HCT116 (cell line): ENCODE data around the gene EYA3. TPM values are rescaled to one million over a fixed set of nuclear protein-coding genes. Genes with fewer than 3 reads are reported as not detected.

ENCODE experiments used
- ATAC-seq: fragments of 200-7000 bp; cut with Tn5 transposase; 2 replicates; pipeline ENCODE4 v1.9.1; 2020; ENCODE audit warnings: mild to moderate bottlenecking, moderate library complexity
- BruUV-seq: library from RNA; stranded (reverse); fragments of 400-500 nt; replicated peaks from 2 replicates; lab custom pipeline; 2021; lab: Mats Ljungman, UMichigan
- CTCF ChIA-PET: fragments of 300-600 bp; sonication (Branson Sonifier 250); formaldehyde crosslinking; loops from one replicate; lab custom pipeline; 2021; ENCODE audit warnings: antibody characterized with exemption; lab: Charles Lee
- POLR2A ChIA-PET: fragments of 300-600, 350-600 bp; sonication (Branson Sonifier 250); formaldehyde crosslinking; loops from one replicate; lab custom pipeline; 2021; ENCODE audit warnings: antibody characterized with exemption; lab: Charles Lee
- RAD21 ChIA-PET, 2 experiments: fragments of 300-600 bp; sonication (Branson Sonifier 250); formaldehyde crosslinking; loops; one replicate each; lab custom pipeline; 2023; ENCODE audit warnings: low total read pairs in 2 of 2; ENCODE audit not compliant: uncharacterized antibody in 2 of 2, unreplicated experiment in 2 of 2, low non-redundant PET in 1 of 2; lab: Charles Lee
- DNase-seq: peaks from one replicate; pipeline ENCODE4 v3.0.0-alpha.2; 2010; ENCODE audit warnings: low read depth, low spot score
- H2AFZ ChIP-seq: fragments of 200-600 bp; shearing (Covaris generic), sonication (generic); 2 replicates; pipeline ENCODE4 v1.6.1; 2017; ENCODE audit warnings: low read depth, mixed run types, mixed read lengths, antibody characterized with exemption, low read length; ENCODE audit not compliant: poor library complexity, severe bottlenecking
- H3K27ac ChIP-seq: 2 replicates; pipeline ENCODE4 v1.5.1; 2012; ENCODE audit warnings: low read depth, low read length
- H3K27me3 ChIP-seq: fragments of 200-600 bp; sonication (generic); 2 replicates; pipeline ENCODE4 v1.6.1; 2016; ENCODE audit warnings: mixed run types, low read length, mixed read lengths; ENCODE audit not compliant: insufficient read depth
- H3K36me3 ChIP-seq, 2 experiments: fragments of 200-500 bp in 1 of 2; fragments of 200-600 bp in 1 of 2; sonication (Bioruptor generic) in 1 of 2; sonication (generic) in 1 of 2; 2 replicates each; pipeline versions ENCODE4 v1.5.1 to v1.6.1; 2014 to 2016; ENCODE audit warnings: low read length in 2 of 2, inconsistent platforms in 1 of 2, mixed read lengths in 1 of 2, mixed run types in 1 of 2; ENCODE audit not compliant: insufficient read depth in 2 of 2, control insufficient read depth in 1 of 2
- H3K4me1 ChIP-seq, 2 experiments: fragments of 200-600 bp in 1 of 2; sonication (generic) in 1 of 2; 2 replicates each; pipeline versions ENCODE4 v1.5.1 to v1.6.1; 2012 to 2017; ENCODE audit warnings: low read length in 2 of 2, inconsistent platforms in 1 of 2, mild to moderate bottlenecking in 1 of 2, mixed read lengths in 1 of 2, mixed run types in 1 of 2, moderate library complexity in 1 of 2; ENCODE audit not compliant: insufficient read depth in 2 of 2, control insufficient read depth in 1 of 2
- H3K4me2 ChIP-seq: fragments of 200-600 bp; sonication (generic); 2 replicates; pipeline ENCODE4 v1.6.1; 2017; ENCODE audit warnings: mixed run types, low read length, mixed read lengths
- H3K4me3 ChIP-seq, 2 experiments: fragments of 200-600 bp in 1 of 2; sonication (generic) in 1 of 2; replicated peaks in 1 of 2; 2 replicates each; pipeline ENCODE4 v1.5.1; 2011 to 2016; ENCODE audit warnings: low read length in 2 of 2, control low read depth in 1 of 2, low read depth in 1 of 2, mild to moderate bottlenecking in 1 of 2, mixed read lengths in 1 of 2, mixed run types in 1 of 2
- H3K79me2 ChIP-seq: fragments of 200-600 bp; sonication (generic); 2 replicates; pipeline ENCODE4 v1.6.1; 2017; ENCODE audit warnings: mild to moderate bottlenecking, mixed run types, low read length, moderate library complexity, mixed read lengths; ENCODE audit not compliant: insufficient read depth
- H3K9ac ChIP-seq: fragments of 200-600 bp; sonication (generic); 2 replicates; pipeline ENCODE4 v1.6.1; 2016; ENCODE audit warnings: low read length, mixed read lengths
- H3K9me2 ChIP-seq: fragments of 200-600 bp; sonication (generic), shearing (Covaris generic); 2 replicates; pipeline ENCODE4 v1.6.1; 2017; ENCODE audit warnings: mixed run types, mild to moderate bottlenecking, moderate library complexity; ENCODE audit not compliant: insufficient read depth
- H3K9me3 ChIP-seq, 2 experiments: fragments of 200-500 bp in 1 of 2; fragments of 200-600 bp in 1 of 2; sonication (Bioruptor generic) in 1 of 2; sonication (generic) in 1 of 2; 2 replicates each; pipeline ENCODE4 v1.6.1; 2014 to 2017; ENCODE audit warnings: low read length in 2 of 2, mixed read lengths in 2 of 2, inconsistent platforms in 1 of 2, low read depth in 1 of 2, mild to moderate bottlenecking in 1 of 2, mixed run types in 1 of 2, moderate library complexity in 1 of 2; ENCODE audit not compliant: control insufficient read depth in 1 of 2, insufficient read depth in 1 of 2
- H4K20me1 ChIP-seq: fragments of 200-600 bp; sonication (generic), shearing (Covaris generic); 2 replicates; pipeline ENCODE4 v1.6.1; 2017; ENCODE audit warnings: mixed run types, mild to moderate bottlenecking, moderate library complexity; ENCODE audit not compliant: insufficient read depth
- CEBPB ChIP-seq: IDR thresholded peaks from 2 replicates; pipeline ENCODE4 v1.6.1; 2012; ENCODE audit warnings: low read depth
- EGR1 ChIP-seq: IDR thresholded peaks from 2 replicates; pipeline ENCODE4 v1.6.1; 2012; ENCODE audit warnings: low read depth
- ELF1 ChIP-seq: IDR thresholded peaks from 2 replicates; pipeline ENCODE4 v1.6.1; 2012; ENCODE audit warnings: low read depth, borderline replicate concordance
- EZH2 ChIP-seq: fragments of 200-600 bp; sonication (generic); IDR thresholded peaks from 2 replicates; pipeline ENCODE4 v1.6.1; 2017; ENCODE audit warnings: antibody characterized with exemption, mixed run types
- EZH2phosphoT487 ChIP-seq: fragments of 200-600 bp; IDR thresholded peaks from 2 replicates; pipeline ENCODE4 v1.6.1; 2018; ENCODE audit warnings: antibody characterized with exemption, borderline replicate concordance
- JUND ChIP-seq: IDR thresholded peaks from 2 replicates; pipeline ENCODE4 v1.6.1; 2012
- MAX ChIP-seq: IDR thresholded peaks from 2 replicates; pipeline ENCODE4 v1.6.1; 2012
- POLR2A ChIP-seq: IDR thresholded peaks from 2 replicates; pipeline ENCODE4 v1.7.0; 2011; ENCODE audit warnings: borderline replicate concordance; ENCODE audit not compliant: insufficient read depth, insufficient read length; ENCODE audit errors: extremely low read depth
- SP1 ChIP-seq: IDR thresholded peaks from 2 replicates; pipeline ENCODE4 v1.6.1; 2012; ENCODE audit warnings: low read depth
- SRF ChIP-seq: IDR thresholded peaks from 2 replicates; pipeline ENCODE4 v1.6.1; 2012; ENCODE audit warnings: low read depth
- TCF7L2 ChIP-seq: IDR thresholded peaks from 2 replicates; pipeline ENCODE4 v1.7.0; 2011; ENCODE audit warnings: borderline replicate concordance, inconsistent platforms; ENCODE audit not compliant: insufficient read depth, insufficient read length; ENCODE audit errors: extremely low read depth
- YY1 ChIP-seq: IDR thresholded peaks from 2 replicates; pipeline ENCODE4 v1.6.1; 2011; ENCODE audit warnings: low read length, low read depth, moderate library complexity, mild to moderate bottlenecking; ENCODE audit not compliant: insufficient replicate concordance; ENCODE audit errors: extremely low read depth
- intact Hi-C: fragments of 100-400 bp; cut with micrococcal nuclease; formaldehyde crosslinking; loops from 2 replicates; pipeline ENCODE4 v1.10.0; 2022
- total RNA-seq: library from RNA; stranded (reverse); gene quantifications from one replicate; pipeline ENCODE4 v1.2.1, GENCODE V29; 2021; ENCODE audit not compliant: unreplicated experiment
- TF ChIP-seq, protein P1 (sequence below): IDR thresholded peaks from 2 replicates; pipeline ENCODE4 v1.6.1; 2012
- TF ChIP-seq, protein P2 (sequence below), 3 experiments: fragments of 200-600 bp in 1 of 3; sonication (generic) in 1 of 3; IDR thresholded peaks in 2 of 3; conservative IDR thresholded peaks in 1 of 3; 2 replicates each; pipeline ENCODE4 v1.5.1; 2012 to 2017; ENCODE audit warnings: low read depth in 2 of 3, low read length in 2 of 3, antibody characterized with exemption in 1 of 3, borderline replicate concordance in 1 of 3, control low read depth in 1 of 3, mild to moderate bottlenecking in 1 of 3, mixed read lengths in 1 of 3, mixed run types in 1 of 3, moderate library complexity in 1 of 3; ENCODE audit not compliant: insufficient read depth in 1 of 3
- TF ChIP-seq, protein P3 (sequence below): IDR thresholded peaks from 2 replicates; pipeline ENCODE4 v1.6.1; 2011; ENCODE audit warnings: mild to moderate bottlenecking, low read length, moderate library complexity; ENCODE audit not compliant: insufficient replicate concordance; ENCODE audit errors: extremely low read depth
- TF ChIP-seq, protein P4 (sequence below): IDR thresholded peaks from 2 replicates; pipeline ENCODE4 v1.6.1; 2012; ENCODE audit warnings: low read depth

Gene EYA3
- total RNA-seq, 1 experiment from 2014 or later, result 25.9 TPM

- DNase-seq (no peak), ATAC-seq (no peak)
- Histone ChIP-seq H3K4me2 (no peak overlapping the region), H3K4me3 (no peak overlapping the region), H3K4me1 (peaks cover 0 to 11% of the 10 kb centered on the region in 2 experiments; a peak in 2 of 4 replicates), H3K27ac (no peak overlapping the region), H3K9me2 (no peaks in the 10 kb centered on the region), H3K9me3 (no peaks in the 10 kb centered on the region), H2AFZ (no peak overlapping the region), H3K9ac (no peak overlapping the region), H4K20me1 (no peaks in the 10 kb centered on the region), H3K27me3 (no peaks in the 10 kb centered on the region), H3K36me3 (no peaks in the 10 kb centered on the region), H3K79me2 (no peaks in the 10 kb centered on the region)
- TF ChIP-seq JUND (no peak), TCF7L2 (no peak), SP1 (no peak), POLR2A (no peak), EZH2 (no peak), ELF1 (no peak), MAX (no peak), EZH2phosphoT487 (no peak), YY1 (no peak), SRF (no peak), EGR1 (no peak), CEBPB (no peak)
- TF ChIP-seq, protein P1, sequence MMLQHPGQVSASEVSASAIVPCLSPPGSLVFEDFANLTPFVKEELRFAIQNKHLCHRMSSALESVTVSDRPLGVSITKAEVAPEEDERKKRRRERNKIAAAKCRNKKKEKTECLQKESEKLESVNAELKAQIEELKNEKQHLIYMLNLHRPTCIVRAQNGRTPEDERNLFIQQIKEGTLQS, result no peak
- TF ChIP-seq, protein P2, sequence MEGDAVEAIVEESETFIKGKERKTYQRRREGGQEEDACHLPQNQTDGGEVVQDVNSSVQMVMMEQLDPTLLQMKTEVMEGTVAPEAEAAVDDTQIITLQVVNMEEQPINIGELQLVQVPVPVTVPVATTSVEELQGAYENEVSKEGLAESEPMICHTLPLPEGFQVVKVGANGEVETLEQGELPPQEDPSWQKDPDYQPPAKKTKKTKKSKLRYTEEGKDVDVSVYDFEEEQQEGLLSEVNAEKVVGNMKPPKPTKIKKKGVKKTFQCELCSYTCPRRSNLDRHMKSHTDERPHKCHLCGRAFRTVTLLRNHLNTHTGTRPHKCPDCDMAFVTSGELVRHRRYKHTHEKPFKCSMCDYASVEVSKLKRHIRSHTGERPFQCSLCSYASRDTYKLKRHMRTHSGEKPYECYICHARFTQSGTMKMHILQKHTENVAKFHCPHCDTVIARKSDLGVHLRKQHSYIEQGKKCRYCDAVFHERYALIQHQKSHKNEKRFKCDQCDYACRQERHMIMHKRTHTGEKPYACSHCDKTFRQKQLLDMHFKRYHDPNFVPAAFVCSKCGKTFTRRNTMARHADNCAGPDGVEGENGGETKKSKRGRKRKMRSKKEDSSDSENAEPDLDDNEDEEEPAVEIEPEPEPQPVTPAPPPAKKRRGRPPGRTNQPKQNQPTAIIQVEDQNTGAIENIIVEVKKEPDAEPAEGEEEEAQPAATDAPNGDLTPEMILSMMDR (IDR thresholded peaks at IDR 0.05 in 2 of 3, conservative IDR thresholded peaks at IDR 0.05 in 1 of 3; ENCODE audit: borderline replicate concordance in 1 of 3, insufficient read depth in 1 of 3, low read depth in 2 of 3, low read length in 2 of 3), result no peak
- TF ChIP-seq, protein P3, sequence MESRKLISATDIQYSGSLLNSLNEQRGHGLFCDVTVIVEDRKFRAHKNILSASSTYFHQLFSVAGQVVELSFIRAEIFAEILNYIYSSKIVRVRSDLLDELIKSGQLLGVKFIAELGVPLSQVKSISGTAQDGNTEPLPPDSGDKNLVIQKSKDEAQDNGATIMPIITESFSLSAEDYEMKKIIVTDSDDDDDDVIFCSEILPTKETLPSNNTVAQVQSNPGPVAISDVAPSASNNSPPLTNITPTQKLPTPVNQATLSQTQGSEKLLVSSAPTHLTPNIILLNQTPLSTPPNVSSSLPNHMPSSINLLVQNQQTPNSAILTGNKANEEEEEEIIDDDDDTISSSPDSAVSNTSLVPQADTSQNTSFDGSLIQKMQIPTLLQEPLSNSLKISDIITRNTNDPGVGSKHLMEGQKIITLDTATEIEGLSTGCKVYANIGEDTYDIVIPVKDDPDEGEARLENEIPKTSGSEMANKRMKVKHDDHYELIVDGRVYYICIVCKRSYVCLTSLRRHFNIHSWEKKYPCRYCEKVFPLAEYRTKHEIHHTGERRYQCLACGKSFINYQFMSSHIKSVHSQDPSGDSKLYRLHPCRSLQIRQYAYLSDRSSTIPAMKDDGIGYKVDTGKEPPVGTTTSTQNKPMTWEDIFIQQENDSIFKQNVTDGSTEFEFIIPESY, result no peak
- TF ChIP-seq, protein P4, sequence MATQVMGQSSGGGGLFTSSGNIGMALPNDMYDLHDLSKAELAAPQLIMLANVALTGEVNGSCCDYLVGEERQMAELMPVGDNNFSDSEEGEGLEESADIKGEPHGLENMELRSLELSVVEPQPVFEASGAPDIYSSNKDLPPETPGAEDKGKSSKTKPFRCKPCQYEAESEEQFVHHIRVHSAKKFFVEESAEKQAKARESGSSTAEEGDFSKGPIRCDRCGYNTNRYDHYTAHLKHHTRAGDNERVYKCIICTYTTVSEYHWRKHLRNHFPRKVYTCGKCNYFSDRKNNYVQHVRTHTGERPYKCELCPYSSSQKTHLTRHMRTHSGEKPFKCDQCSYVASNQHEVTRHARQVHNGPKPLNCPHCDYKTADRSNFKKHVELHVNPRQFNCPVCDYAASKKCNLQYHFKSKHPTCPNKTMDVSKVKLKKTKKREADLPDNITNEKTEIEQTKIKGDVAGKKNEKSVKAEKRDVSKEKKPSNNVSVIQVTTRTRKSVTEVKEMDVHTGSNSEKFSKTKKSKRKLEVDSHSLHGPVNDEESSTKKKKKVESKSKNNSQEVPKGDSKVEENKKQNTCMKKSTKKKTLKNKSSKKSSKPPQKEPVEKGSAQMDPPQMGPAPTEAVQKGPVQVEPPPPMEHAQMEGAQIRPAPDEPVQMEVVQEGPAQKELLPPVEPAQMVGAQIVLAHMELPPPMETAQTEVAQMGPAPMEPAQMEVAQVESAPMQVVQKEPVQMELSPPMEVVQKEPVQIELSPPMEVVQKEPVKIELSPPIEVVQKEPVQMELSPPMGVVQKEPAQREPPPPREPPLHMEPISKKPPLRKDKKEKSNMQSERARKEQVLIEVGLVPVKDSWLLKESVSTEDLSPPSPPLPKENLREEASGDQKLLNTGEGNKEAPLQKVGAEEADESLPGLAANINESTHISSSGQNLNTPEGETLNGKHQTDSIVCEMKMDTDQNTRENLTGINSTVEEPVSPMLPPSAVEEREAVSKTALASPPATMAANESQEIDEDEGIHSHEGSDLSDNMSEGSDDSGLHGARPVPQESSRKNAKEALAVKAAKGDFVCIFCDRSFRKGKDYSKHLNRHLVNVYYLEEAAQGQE, result no peak
- ChIA-PET POLR2A (no interaction called here), RAD21 (no interaction called here), CTCF (no interaction called here)
- intact Hi-C loops, result no loop called here
- BruUV-seq, result no TSS peak
Measured at GRCh38 chr1:28115267-28115666, 26.9 kb upstream of the EYA3 start.
